Measurements from ENCODE around the gene PRSS16. TPM values are rescaled to one million over a fixed set of nuclear protein-coding genes. Genes with fewer than 3 reads are reported as not detected.

Gene PRSS16
- total and polyA plus RNA-seq, 9 of the 15 experiments (the other 6 are each of a cell fraction or from before 2014, with no cell fraction given) = 4.5 to 21.3 (median 12.1) TPM

- peak; percentile 39 for TF ChIP-seq BRF1 (IDR thresholded peaks at IDR 0.05; ENCODE audit: borderline replicate concordance, extremely low read depth, insufficient read length)
- TF ChIP-seq TFE3 (CRISPR knock-in tag; IDR thresholded peaks at IDR 0.05) = peak; percentile 46
- TF ChIP-seq ARID1B (IDR thresholded peaks at IDR 0.05) = peak; percentile 93
- no peak for TF ChIP-seq SIRT6 (IDR thresholded peaks at IDR 0.05; ENCODE audit: low read depth, low read length)
- TF ChIP-seq LARP7 (IDR thresholded peaks at IDR 0.05) = peak; percentile 82
- TF ChIP-seq POLR3G (IDR thresholded peaks at IDR 0.05; ENCODE audit: extremely low read depth, insufficient read length, insufficient replicate concordance) = peak; percentile 69
- no peak for TF ChIP-seq SUPT5H (IDR thresholded peaks at IDR 0.05)
- 0 out of 2 replicates have a peak, but pooled peaks have one; percentile 39 for TF ChIP-seq ZFP91 (CRISPR knock-in tag; IDR thresholded peaks at IDR 0.05)
- TF ChIP-seq TBP (optimal IDR thresholded peaks at IDR 0.05; ENCODE audit: low read depth, low read length) = peak; percentile 100
- TF ChIP-seq CBX1 (IDR thresholded peaks at IDR 0.05; ENCODE audit: low read depth) = peak; percentile 19; the same call in 1 of the 2 replicates
- peak; percentile 60; the same call in 1 of the 2 replicates for TF ChIP-seq CREB3L1 (IDR thresholded peaks at IDR 0.05; ENCODE audit: borderline replicate concordance, low read depth)
- TF ChIP-seq HLTF (IDR thresholded peaks at IDR 0.05) = peak; percentile 91; the same call in 1 of the 2 replicates
- TF ChIP-seq ZNF778 (CRISPR knock-in tag; IDR thresholded peaks at IDR 0.05) = no peak
- TF ChIP-seq TEAD4 (IDR thresholded peaks at IDR 0.05; ENCODE audit: low read length) = peak; percentile 87
- TF ChIP-seq TEAD4 (CRISPR knock-in tag; IDR thresholded peaks at IDR 0.05; ENCODE audit: borderline replicate concordance) = no peak
- no peak for TF ChIP-seq ZZZ3 (IDR thresholded peaks at IDR 0.05)
- peak; percentile 59; the same call in 1 of the 2 replicates for TF ChIP-seq SP1 (CRISPR knock-in tag; IDR thresholded peaks at IDR 0.05)
- peak; percentile 79 for TF ChIP-seq NFRKB (IDR thresholded peaks at IDR 0.05; ENCODE audit: low read depth)
- TF ChIP-seq MED1 (CRISPR knock-in tag; IDR thresholded peaks at IDR 0.05; ENCODE audit: borderline replicate concordance) = no peak
- TF ChIP-seq MEF2A (IDR thresholded peaks at IDR 0.05; ENCODE audit: control insufficient read depth, low read depth, low read length) = no peak
- TF ChIP-seq PYGO2 (tag; IDR thresholded peaks at IDR 0.05) = no peak
- peak; percentile 63 for TF ChIP-seq BDP1 (IDR thresholded peaks at IDR 0.05; ENCODE audit: insufficient read depth, insufficient read length)
- 0 out of 2 replicates have a peak, but pooled peaks have one; percentile 30 for TF ChIP-seq RB1 (IDR thresholded peaks at IDR 0.05; ENCODE audit: low read depth)
- peak; percentile 88 for TF ChIP-seq SMARCA5 (IDR thresholded peaks at IDR 0.05)
Measured at GRCh38 chr6:27290065-27290849, 42.8 kb downstream of the PRSS16 start (continued).

Data from K562 (cell line).